GM10266 (cell line): Measurements from ENCODE around the gene FOXK1.

Experiments used
- DNase-seq: peaks from one replicate; pipeline ENCODE4 v3.0.0; 2012; ENCODE audit errors: extremely low spot score
- CTCF ChIP-seq: IDR thresholded peaks from 2 replicates; pipeline ENCODE4 v1.5.1; 2012; ENCODE audit warnings: mild to moderate bottlenecking, low read depth; ENCODE audit not compliant: control insufficient read depth, insufficient read depth; ENCODE audit errors: missing control alignments

The FOXK1 gene

GRCh38 chr7:4753598-4754432 is 71.7 kb downstream of the FOXK1 start:
- peak; percentile 94 for TF ChIP-seq CTCF
- DNase-seq = peak; percentile 92

GRCh38 chr7:4754433-4755010 is 72.4 kb downstream of the FOXK1 start:
- no peak for TF ChIP-seq CTCF

GRCh38 chr7:4755045-4755444 is 73.0 kb downstream of the FOXK1 start:
- TF ChIP-seq CTCF = no peak

More at GRCh38 chr7:4754433-4755010, 72.4 kb downstream of the FOXK1 start:
- DNase-seq = no peak

GRCh38 chr7:4758111-4758510 is 76.0 kb downstream of the FOXK1 start:
- TF ChIP-seq CTCF = no peak
- no peak for DNase-seq

More at GRCh38 chr7:4755045-4755444, 73.0 kb downstream of the FOXK1 start:
- no peak for DNase-seq

- TF ChIP-seq CTCF = no peak
- DNase-seq = no peak
Observed at GRCh38 chr7:4758791-4759190, 76.7 kb downstream of the FOXK1 start.

- no peak for TF ChIP-seq CTCF
- no peak for DNase-seq
Observed at GRCh38 chr7:4759211-4759610, 77.1 kb downstream of the FOXK1 start.

- TF ChIP-seq CTCF = no peak
- DNase-seq = no peak
Observed at GRCh38 chr7:4760952-4761351, 78.9 kb downstream of the FOXK1 start.
